GM21786 (cell line): Measurements from ENCODE around the gene MBD6.
"Not testable (repeated sequence)": the region's sequence is repeated elsewhere in the genome, so short reads cannot be mapped to it uniquely, and the experiment has no call there.

Experiments
- ATAC-seq: cut with Tn5 transposase; IDR thresholded peaks from one replicate; pipeline ENCODE4 v1.9.1; 2021; ENCODE audit not compliant: unreplicated experiment

MBD6 gene

DNA sequence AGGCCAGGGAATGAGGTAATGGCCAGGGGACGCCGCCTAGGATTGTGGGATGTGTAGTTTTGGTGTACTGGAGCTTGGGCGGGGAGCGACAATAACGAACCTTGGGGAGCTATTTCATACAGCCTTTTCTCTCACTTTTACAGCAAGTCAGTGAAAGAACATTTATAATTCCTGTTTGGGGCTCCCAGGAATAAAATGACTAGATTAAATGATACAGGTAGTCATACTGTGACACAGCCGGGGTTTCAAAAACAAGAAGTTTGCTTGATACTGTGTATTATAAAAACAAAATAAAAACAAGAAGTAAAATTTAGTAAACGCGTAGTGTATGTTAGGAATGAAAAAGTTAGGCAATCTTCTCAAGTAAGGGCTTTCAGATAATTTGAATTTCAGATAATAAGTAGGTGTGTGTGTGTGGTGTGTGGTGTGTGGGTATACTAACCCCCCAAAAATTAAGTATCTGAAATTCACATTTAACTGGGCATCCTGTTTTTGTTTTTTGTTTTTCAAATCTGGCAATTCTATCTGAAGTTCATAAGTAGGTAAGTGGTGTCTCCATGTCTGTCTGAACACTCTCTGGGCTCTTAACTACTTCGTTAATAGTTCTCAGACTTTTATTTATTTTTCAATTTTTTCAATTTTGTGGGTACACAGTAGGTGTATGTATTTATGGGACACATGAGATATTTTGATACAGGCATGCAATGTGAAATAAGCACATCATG lies 24.8 kb downstream of the MBD6 start:
- no peak for ATAC-seq

DNA sequence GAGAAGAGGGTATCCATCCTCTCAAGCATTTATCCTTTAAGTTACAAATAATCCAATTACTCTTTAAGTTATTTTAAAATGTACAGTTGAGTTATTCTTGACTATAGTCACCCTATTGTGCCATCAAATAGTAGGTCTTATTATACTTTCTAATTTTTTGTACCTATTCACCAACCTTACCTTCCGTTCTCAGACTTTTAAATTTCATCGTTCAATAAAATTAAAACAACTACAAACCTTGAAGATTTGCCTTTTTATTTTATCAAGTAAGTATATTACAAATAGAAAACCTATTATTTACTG lies 25.3 kb downstream of the MBD6 start:
- no peak for ATAC-seq

DNA sequence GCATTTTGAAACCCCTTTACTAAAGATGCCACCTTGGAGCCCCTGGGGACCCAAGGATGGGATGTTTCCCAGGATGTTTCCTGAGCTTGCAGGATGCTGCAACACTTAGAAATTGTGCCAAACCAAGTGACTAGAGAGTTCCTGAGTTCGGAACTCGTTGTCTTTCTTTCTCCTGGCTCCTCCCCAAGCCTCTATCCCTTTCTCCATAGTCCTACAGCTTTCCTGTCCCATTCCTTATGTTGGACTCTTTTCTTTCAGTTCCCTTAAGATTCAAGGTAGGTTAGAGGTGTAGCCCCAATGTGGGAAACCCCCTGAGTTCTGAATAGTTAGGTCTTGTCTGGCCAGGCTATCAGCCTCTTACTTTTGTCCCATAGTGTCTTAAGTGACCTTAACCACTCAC lies 25.9 kb downstream of the MBD6 start:
- no peak for ATAC-seq

DNA sequence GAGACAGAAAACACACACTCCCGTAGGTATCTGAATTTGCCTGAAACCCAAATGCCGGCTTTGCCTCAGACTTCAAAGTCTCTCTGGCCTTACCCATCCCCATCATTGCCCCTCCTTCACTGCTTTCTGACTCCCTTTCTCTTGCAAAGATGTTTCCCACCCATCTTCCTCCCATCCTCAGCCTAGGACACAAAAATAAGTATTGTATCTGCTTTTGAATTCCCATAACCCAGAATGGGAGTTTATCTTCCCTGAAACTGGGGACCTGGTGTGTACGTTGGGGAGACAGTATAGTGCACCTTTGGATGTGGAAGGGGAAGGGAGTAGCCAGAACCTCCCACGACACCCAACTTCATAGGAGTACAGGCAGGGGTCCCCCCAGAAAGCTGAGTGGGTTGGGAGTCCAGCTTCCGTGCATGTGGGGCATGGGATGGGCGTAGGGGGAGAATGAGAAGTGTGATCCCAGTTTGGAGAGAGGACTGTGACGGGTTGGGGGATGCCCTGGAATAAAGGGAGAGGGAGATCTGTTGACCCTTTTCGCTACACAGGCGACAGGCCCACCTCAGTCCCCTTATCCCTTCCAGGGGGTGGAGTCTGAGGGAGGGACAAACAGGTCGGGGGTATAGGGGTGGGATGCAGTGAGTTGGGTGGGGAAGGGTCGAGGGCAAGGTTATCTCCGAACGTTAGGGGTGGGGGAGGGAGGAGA lies 26.7 kb downstream of the MBD6 start:
- no peak for ATAC-seq

DNA sequence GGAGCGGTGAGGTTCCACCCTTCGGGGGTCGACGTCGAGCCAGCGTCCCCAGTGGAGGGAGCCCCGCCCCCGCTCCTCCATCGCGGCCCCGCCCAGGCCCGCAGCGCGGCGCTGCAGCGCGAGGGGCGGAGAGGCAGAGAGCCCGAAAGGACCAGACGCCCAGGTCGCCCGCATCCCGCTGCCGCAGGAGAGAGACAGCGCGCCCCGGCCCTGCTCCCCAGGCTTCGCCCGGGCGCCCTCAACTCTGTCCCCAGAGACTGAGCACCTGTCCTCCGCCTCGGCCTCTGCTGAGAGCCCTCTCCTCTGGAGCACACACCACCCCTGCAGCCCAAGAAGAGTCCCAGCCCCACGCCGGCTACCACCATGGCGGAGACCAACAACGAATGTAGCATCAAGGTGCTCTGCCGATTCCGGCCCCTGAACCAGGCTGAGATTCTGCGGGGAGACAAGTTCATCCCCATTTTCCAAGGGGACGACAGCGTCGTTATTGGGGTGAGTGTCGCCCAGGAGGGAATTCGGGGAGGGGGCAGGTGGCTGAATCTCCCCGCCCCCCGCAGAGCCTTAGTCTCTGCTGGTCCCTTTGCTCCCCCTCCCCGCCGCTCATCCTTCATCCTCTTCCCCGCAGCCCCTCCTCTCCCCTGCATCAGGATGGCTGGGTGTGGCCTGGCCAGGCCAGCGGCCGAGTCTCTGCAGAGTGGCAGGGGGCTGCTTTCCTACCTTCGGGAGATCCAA lies 27.5 kb downstream of the MBD6 start, which contains the start of gene KIF5A:
KIF5A (plus strand) TSS at position 136 of the 732 bp plus-strand sequence; CDS start at position 364, 228 bp downstream.
- ATAC-seq = no peak

DNA sequence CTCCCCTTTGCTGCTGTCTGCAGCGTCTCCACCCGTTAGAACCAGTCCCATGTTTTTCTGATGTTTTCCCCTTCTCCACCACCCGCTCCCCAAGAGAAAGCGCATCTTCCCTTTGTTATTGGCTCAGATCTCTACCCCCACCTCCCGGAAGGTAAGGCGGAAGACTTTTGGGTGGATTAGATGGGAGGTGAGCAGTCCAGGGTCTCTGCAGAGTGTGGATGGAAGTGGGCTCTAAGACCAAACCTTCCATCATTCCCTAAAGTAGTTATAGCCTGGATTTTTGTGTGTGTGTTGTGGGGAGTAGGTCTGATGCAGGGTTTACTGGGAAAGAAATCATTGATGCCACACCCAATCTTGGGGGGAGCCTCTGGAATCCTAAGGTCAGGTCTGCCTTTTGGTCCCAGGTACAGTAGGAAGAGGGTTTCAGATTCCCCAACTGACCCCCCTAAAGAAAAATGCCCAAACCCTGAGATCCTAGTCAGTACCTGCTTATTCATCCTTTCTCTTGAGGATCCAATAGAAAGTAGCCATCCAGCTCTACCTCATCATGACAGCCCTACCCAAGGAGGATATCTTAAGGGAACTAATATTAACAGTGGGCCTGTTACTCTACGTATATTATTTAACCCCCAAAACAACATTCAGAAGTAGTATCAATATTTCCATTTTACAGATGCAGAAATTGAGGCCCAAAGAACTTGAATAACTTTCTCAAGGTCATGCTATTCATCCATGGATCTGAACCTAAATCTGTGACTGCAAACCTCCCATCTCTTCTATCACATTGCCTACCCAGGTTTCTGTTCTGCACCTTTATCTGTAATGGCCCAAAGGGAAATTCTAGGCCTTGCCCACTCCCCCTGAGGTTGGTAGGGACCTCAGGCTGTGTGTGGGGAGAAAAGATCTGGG lies 28.3 kb downstream of the MBD6 start:
- no peak for ATAC-seq

DNA sequence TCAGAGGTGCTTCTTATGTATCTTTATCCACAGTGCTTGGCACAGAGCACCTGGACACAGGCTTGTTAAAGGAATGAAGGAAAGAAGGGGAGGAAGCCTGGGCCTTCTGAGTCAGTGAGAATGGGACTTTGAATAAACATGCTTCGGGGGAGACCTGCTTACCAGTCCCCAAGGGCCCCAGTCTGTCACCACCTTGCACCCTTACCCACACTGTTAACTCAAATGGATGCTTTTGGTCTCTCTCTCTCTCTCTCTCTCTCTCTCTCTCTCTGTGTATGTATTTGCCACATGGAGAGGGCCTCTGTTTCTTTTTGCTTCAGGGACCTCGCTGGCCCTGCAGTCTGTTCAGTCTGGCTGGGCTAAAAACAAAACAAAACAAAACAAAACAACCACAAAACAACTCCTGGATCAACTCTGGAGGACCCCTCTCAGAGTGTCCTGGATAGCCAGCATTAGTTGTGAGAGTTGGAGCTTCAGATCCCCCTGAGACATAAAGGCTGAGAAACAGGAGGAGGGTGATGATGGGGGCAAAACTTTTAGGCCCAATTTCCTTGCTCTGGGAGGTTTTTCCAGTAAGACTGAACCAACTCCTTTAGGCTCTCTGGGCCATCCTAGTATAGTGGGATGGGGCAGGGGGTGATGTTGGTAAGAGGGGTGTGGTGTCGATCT lies 29.1 kb downstream of the MBD6 start:
- ATAC-seq = no peak

DNA sequence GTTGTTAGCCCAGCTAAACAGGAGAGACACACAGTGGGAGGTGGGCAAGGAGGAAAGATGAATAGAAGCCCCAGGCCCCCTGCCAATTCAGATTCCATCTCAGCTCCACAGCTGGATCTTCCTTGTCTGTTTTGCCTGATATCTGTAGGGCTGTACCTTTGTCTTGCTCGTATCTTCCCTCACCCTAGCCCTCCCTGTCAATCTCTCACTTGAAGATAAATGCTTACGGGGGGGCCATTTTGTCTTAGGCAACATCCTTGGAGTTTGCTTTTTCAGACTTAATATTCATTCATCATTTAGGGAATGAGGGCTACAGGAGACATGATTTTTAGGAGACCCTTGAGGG lies 29.7 kb downstream of the MBD6 start:
- no peak for ATAC-seq

DNA sequence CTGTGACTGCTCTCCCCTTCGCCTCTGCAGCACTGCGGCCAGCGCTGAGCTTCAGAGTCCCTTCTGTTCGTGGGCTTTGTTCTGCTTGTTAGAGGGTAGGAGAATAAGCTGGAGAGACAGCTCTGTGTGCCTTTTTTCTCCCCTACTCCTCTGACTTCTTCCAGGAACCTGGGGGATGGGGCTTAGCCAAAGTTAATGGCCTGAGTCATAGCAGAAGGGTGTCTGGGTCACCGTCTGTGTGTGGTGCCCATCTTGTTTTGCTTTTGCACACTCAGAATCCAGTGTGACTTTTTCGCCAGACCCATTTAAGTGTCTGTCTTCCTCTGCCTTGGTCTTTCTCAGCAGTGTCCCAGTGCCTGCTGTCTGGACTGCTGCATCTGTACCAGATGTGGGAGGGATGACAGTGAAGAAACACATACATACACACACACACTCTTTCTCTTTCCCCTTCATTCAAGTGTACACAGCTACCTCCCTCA lies 30.2 kb downstream of the MBD6 start:
- no peak for ATAC-seq

DNA sequence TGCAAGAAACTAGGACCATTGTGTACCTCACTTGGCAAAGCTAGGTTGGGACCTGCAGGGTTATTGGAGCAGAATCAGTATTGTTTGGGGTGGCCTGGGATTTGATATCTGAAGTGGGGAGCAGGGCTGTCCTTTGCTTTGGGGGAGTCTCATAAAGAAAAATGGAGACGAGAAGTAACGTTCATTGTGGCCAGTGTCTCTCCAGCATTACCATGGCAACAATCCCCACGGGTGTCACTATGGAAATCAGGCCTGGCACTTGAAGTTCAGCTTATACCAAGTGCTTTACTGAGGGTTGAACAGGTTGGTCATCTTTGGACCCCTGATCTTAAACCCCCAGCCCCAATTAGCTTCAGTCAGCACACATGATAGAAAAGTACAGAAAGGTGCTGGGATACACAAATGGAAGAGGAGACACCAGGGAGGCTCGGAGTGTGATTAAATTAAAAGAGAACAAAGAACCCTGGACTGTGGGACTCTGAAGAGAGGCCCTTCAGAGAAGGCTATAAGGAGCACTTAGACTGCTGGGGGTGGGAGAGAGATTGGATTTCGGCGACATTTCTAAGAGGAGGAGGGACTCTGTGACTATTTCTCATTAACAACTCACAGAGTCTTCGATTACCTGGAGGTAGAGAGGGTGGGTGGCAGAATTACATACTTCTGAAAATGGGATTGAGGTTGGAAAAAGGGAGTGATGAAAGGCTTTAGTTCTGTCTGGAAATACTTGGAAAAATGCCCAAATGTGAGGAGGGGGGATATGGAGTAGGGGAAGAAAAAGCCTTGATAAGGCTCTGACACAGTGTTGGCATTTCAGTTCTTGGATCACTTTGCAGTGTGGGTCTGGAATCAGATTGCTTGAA lies 30.9 kb downstream of the MBD6 start:
- no peak for ATAC-seq

DNA sequence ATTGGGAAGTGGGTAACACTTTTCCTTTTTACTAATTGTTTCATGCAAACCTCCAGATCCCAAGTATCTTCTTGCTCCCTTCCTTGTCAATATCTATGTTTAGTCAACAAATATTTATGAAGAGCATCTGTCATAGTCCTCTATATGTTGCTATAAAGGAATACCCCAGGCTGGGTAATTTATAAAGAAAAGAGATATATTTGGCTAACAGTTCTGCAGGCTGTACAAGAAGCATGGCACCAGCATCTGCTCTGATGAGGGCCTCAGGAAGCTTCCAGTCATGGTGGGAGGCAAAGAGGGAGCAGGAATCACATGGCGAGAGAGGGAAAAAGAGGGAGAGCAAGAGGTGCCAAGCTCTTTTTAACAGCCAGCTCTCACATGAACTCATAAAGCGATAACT lies 31.8 kb downstream of the MBD6 start:
- no peak for ATAC-seq

DNA sequence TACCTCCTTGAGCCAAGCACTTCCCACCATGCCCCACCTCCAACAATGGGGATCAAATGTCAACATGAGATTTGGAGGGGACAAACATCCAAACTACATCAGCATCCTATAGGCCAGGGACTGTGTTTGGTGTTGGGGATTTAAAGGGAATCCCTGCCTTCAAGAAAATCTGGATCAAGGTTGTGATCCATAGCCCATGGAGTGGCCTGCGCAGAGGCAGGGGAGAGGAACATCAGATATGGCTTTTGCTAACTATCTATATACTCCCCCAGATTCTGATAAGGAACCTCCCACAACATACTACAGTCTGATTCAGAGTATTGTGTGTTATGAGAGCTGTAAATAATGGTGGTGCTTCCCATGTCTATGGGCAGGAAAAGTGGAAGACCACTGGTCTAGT lies 32.3 kb downstream of the MBD6 start:
- ATAC-seq = no peak

DNA sequence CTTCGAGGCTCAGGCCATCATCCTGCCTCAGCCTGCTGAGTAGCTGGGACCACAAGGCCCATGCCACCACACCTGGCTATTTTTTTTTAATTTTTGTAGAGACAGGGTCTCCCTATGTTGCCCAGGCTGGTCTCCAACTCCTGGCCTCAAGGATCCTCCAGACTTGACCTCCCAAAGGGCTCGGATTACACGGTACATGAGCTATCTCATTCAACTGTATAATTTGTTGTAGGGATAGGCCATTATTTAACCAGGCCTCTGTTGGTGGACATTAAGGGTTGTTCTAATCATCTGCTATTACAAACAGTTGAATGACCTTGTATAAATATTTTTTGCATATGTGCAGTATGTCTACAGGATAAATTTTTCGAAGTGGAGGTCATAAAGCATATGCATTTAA lies 36.2 kb downstream of the MBD6 start:
- ATAC-seq = no peak

DNA sequence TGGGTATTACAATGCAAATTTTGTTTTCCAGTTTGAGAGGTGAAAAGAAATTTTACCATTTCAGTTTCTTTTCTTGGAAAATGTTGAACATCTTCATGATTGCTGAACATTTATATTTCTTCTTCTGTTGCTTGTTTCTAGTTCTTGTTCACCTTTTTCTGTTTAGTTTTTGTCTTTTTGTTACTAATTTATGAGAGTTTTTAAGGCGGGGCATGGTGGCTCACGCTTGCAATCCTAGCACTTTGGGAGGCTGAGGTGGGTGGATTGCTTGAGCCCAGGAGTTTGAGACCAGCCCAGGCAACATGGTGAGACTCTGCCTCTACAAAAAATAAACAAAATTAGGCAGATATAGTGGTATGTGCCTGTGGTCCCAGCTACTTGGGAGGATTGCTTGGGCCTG lies 37.9 kb downstream of the MBD6 start:
- no peak for ATAC-seq

DNA sequence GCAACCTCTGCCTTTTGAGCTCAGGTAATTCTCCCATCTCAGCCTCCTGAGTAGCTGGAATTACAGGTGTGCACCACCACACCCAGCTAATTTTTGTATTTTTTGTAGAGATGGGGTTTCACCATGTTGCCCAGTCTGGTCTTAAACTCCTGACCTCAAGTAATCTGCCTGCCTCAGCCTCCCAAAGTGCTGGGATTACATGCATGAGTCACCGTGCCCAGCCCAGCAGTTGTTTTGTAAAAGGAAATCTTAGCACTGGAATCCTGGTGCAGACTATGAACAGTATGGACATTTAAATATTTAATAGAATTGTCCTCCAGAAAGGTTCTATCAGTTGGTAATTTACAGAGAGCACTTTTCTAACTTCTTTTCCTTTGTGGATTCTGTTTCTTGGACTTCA lies 38.5 kb downstream of the MBD6 start:
- not testable (repeated sequence) for ATAC-seq

DNA sequence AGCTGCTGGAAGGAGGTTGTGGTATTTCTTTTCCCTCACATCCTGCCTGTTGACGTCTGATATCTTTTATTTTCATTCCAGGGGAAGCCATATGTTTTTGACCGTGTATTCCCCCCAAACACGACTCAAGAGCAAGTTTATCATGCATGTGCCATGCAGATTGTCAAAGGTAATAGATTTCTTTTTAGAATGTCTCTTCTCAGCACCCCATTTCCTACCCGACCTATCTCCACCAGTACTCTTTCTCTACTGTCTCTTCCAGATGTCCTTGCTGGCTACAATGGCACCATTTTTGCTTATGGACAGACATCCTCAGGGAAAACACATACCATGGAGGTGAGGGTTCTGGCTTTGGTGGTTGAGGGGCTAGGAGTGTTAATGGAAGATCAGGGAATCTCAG lies 40.7 kb downstream of the MBD6 start:
- ATAC-seq = no peak

DNA sequence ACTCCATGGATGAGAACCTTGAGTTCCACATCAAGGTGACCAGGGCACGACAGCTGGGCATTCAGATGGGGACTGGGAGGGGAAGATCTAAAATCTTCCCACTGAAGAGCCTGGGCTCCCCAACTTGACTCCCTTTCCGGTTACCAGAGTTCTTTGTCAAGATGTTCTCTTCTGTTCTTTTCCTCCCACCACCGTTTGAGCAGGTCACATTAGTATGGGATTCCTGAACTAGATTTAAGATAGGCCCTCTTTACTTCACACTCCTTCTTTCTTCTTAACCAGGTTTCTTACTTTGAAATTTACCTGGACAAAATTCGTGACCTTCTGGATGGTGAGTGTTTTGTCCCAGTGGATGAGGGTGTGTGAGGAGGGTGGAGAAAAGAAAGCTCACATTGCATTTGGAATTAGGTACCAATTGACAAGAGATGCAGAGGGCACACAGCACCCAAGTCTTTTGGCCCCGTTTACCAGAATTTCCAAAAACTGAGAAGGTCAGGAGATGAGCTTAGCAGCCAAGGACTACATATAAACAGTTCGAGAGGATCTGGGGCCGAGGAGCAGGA lies 41.6 kb downstream of the MBD6 start:
- ATAC-seq = no peak

DNA sequence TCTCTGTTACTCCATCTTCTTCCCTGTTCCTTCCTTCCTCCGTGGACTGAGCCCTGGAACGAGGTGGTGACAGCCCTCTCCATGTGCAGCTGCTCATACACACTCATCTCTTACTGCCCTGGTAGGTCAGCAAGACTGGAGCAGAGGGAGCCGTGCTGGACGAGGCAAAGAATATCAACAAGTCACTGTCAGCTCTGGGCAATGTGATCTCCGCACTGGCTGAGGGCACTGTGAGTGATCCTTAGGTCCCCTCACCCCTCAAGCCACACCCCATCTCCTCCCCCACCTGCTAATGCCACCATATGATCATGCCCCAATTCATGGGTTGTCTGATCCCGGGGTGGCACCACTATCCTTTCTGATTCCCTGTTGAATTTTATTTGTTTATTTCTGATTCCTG lies 46.2 kb downstream of the MBD6 start:
- no peak for ATAC-seq

DNA sequence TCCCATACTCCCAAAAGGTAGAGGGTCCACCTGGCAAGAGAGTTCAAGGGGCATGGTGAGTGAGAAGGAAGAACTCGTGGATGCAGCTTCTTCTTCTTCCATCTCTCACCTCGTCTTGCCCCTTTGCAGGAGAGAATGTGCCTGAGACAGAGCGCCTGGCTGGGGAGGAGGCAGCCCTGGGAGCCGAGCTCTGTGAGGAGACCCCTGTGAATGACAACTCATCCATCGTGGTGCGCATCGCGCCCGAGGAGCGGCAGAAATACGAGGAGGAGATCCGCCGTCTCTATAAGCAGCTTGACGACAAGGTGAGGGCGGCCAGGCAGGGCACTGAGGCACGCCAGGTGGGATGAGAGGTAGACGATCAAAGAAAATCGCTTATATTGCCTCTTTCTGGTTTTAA lies 47.2 kb downstream of the MBD6 start:
- no peak for ATAC-seq
